Caki2 (cell line): ENCODE results near the gene RIN2. TPM values are rescaled to one million over a fixed set of nuclear protein-coding genes. Genes with fewer than 3 reads are reported as not detected.

Experiments
- DNase-seq: peaks from one replicate; pipeline ENCODE4 v3.0.0-alpha.2; 2015; ENCODE audit warnings: low read depth
- in situ Hi-C: cut with HindIII; loops from 2 replicates; pipeline ENCODE4 v1.10.0; 2016; ENCODE audit warnings: low sequenced_read_pairs, low pct_unique_long_range_greater_than_20kb, mixed read lengths
- total RNA-seq: library from RNA; depleted of rRNA; stranded (reverse); fragments of >200 nt; shearing (Covaris generic); gene quantifications from 2 replicates; pipeline ENCODE4 v1.2.3, GENCODE V29; 2014; ENCODE audit warnings: low replicate concordance; rRNA removed

The RIN2 gene
- 43.0 and 59.0 TPM in 2 replicates for total RNA-seq

- DNase-seq = no peak
- in situ Hi-C loops = no loop called here
Measured at GRCh38 chr20:19758133-19758500, at the start of gene RIN2. TSS of gene RIN2 (plus strand) at chr20:19758258. CDS start at chr20:19889602, 131,344 bp downstream.

- in situ Hi-C loops = no loop called here
- no peak for DNase-seq
Measured at GRCh38 chr20:19709635-19710335, 48.3 kb upstream of the RIN2 start.

- in situ Hi-C loops = no loop called here
- peak; percentile 10 for DNase-seq
Measured at GRCh38 chr20:19710336-19711120, 47.5 kb upstream of the RIN2 start.

GRCh38 chr20:19711126-19711525 is 46.9 kb upstream of the RIN2 start:
- in situ Hi-C loops = no loop called here
- DNase-seq = no peak

- DNase-seq = no peak
- in situ Hi-C loops = no loop called here
Measured at GRCh38 chr20:19712721-19713260, 45.3 kb upstream of the RIN2 start.

GRCh38 chr20:19713822-19714578 is 44.1 kb upstream of the RIN2 start:
- DNase-seq = no peak
- in situ Hi-C loops = no loop called here

GRCh38 chr20:19714579-19714840 is 43.5 kb upstream of the RIN2 start:
- in situ Hi-C loops = no loop called here
- no peak for DNase-seq

GRCh38 chr20:19715986-19716385 is 42.1 kb upstream of the RIN2 start:
- no peak for DNase-seq
- in situ Hi-C loops = no loop called here

GRCh38 chr20:19718880-19719279 is 39.2 kb upstream of the RIN2 start:
- in situ Hi-C loops = no loop called here
- no peak for DNase-seq

GRCh38 chr20:19720991-19721390 is 37.1 kb upstream of the RIN2 start:
- in situ Hi-C loops = no loop called here
- DNase-seq = no peak

- in situ Hi-C loops = no loop called here
- DNase-seq = no peak
Measured at GRCh38 chr20:19723051-19723450, 35.0 kb upstream of the RIN2 start.

- DNase-seq = no peak
- in situ Hi-C loops = no loop called here
Measured at GRCh38 chr20:19723813-19724430, 34.1 kb upstream of the RIN2 start.

GRCh38 chr20:19725373-19725772 is 32.7 kb upstream of the RIN2 start:
- in situ Hi-C loops = no loop called here
- no peak for DNase-seq

GRCh38 chr20:19725814-19726525 is 32.1 kb upstream of the RIN2 start:
- in situ Hi-C loops = no loop called here
- DNase-seq = no peak

GRCh38 chr20:19727251-19727847 is 30.7 kb upstream of the RIN2 start:
- in situ Hi-C loops = no loop called here
- DNase-seq = no peak

- DNase-seq = no peak
- in situ Hi-C loops = no loop called here
Measured at GRCh38 chr20:19729672-19730071, 28.4 kb upstream of the RIN2 start.

GRCh38 chr20:19730706-19731105 is 27.4 kb upstream of the RIN2 start:
- in situ Hi-C loops = no loop called here

GRCh38 chr20:19734811-19735210 is 23.2 kb upstream of the RIN2 start:
- DNase-seq = no peak
- in situ Hi-C loops = no loop called here

More at GRCh38 chr20:19730706-19731105, 27.4 kb upstream of the RIN2 start:
- no peak for DNase-seq
